Measurements from ENCODE around the gene RETSAT.
A peak's percentile ranks its signal among the peaks of the same experiment; 100 is the strongest.

RETSAT gene

DNA sequence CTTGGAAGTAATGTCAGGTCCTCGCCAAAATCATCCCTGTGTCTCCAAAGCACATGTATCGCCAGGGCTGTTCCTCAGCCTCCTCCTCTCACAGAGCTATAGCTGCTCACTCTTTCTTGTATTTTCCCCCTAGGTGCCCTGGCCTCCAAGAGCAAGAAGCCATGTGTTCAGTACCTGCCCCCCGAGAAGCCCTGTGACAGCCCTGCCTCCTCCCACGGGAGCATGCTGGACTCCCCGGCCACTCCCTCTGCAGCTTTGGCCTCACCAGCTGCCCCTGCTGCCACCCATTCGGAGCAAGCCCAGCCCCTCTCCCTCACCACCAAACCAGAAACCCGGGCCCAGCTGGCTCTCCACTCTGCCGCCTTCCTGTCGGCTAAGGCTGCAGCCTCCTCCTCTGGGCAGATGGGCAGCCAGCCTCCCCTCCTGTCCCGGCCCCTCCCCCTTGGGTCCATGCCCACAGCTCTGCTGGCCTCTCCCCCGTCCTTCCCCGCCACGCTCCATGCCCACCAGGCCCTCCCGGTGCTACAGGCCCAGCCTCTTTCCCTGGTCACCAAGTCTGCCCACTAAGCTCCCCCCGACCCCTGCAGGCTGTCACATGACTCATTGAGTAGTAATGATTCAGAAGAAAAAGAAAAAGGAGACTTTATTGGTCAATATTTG lies 45.3 kb downstream of the RETSAT start:
- Mint-ChIP-seq H3K4me3 (peak overlapping the region; percentile 85), H3K9me3 (no peaks in the 10 kb centered on the region), H3K27me3 (no peaks in the 10 kb centered on the region), H3K4me1 (peaks cover 45% of the 10 kb centered on the region), H3K36me3 (no peaks in the 10 kb centered on the region), H3K27ac (peak overlapping the region; percentile 97)

DNA sequence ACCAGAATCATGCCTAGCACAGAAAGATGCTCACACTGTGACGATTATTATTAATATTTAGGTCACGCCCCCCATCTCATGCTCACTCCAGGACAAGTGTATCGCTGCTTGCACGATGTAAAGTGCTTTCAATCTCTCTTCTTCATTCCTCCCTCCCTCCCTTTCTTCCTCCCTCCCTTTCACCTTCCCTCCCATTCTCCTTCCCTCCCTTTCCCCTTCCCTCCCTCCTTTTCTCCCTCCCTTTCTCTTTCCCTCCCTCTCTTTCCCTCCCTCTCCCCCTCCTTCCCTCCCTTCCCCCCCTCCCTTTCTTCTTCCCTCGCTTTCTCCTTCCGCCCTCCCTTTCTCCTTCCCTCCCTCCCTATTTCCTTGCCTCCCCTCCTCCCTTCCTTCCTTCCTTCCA lies 46.1 kb downstream of the RETSAT start:
- Mint-ChIP-seq H3K27ac (peak overlapping the region; percentile 77), H3K36me3 (no peaks in the 10 kb centered on the region), H3K4me3 (peak overlapping the region; percentile 85), H3K4me1 (peaks cover 45% of the 10 kb centered on the region), H3K9me3 (no peaks in the 10 kb centered on the region), H3K27me3 (no peaks in the 10 kb centered on the region)

DNA sequence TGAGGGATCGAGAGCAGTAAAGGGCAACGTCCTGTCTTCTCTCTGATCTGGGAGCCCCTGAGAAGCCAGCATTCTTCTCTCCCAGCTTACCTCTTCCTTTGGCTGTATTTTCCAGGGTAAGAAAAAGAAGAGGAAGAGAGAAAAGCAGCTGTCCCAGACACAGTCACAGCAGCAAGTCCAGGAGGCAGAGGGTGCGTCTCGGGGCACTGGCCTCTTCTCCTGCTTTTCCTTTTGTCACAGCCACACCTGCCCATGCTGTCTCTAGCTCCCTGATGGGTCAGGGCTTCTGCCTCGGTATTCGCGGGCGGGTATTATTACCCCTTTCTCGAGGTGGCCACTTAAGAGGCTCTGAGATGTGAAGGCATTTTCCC lies 46.8 kb downstream of the RETSAT start:
- Mint-ChIP-seq H3K27ac (peak overlapping the region; percentile 90), H3K36me3 (no peaks in the 10 kb centered on the region), H3K27me3 (no peaks in the 10 kb centered on the region), H3K4me3 (peak overlapping the region; percentile 80), H3K4me1 (peaks cover 45% of the 10 kb centered on the region), H3K9me3 (no peaks in the 10 kb centered on the region)

DNA sequence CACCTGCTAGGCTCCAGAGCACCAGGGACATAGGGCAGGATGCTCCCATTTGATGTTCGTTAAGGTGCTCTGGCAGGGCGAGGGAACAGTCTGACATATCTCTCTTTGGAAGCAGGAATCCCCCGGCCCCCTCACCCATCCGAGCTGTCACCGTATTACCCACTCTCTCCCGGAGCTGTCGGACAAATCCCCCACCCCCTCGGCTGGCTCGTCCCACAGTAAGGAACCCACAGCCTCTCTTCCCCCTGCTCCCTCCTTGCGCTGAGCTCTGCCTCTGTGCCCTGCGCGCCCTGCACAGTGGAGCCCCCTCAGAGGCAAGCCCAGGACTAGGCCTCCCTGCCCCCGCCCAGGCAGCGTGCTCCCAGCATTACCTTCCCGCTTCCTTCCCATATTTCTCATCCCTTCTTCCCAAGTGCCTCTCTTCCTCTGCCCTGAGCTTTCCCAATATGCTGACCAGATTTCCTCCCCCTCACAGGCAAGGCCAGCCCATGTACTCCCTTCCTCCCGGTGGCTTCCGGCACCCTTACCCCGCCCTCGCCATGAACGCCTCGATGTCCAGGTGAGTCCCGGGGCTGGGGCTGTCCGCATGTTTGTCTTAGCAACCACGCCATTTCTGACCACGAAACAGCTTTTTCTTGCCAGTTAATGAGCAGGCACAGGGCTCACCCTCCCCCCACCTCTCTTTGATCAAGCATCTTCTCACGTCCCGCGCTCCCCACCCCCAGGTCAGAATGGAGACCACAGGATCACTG lies 50.4 kb downstream of the RETSAT start:
- Mint-ChIP-seq H3K9me3 (no peaks in the 10 kb centered on the region), H3K4me3 (no peak overlapping the region), H3K36me3 (no peaks in the 10 kb centered on the region), H3K27ac (no peak overlapping the region), H3K27me3 (no peaks in the 10 kb centered on the region), H3K4me1 (peaks cover 28% of the 10 kb centered on the region)

DNA sequence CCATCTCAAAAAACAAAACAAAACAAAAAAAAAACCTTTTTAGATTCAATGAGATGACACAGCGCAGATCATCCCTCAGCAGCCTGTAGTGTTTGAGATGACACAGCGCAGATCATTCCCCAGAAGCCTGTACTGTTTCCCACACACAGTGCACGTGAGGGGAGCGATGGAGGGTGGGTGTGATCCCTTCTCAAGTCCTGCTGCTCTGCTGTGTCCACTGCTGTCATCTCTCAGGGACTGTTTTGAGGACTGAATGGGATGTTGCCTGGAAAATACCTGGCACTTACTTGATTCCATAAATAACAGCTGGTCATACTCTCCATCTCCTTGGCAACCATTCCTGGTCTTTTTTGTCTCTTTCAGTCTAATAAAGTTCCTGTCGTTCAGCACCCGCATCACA lies 52.2 kb downstream of the RETSAT start:
- Mint-ChIP-seq H3K27me3 (no peaks in the 10 kb centered on the region), H3K36me3 (no peaks in the 10 kb centered on the region), H3K27ac (no peak overlapping the region), H3K4me3 (no peak overlapping the region), H3K4me1 (peaks cover 13% of the 10 kb centered on the region), H3K9me3 (no peaks in the 10 kb centered on the region)
